ENCODE measurements around the gene KIAA1958.

GRCh38 chr9:112648624-112649023, 162.0 kb downstream of the KIAA1958 start:
- TF ChIP-seq CTCF (IDR thresholded peaks at IDR 0.05) (no peak), POLR2A (IDR thresholded peaks at IDR 0.05) (no peak)

All from Peyer's patch (tissue), 4 donors.